Measurements from ENCODE around the gene SHISA6.
"Not testable (repeated sequence)": the region's sequence is repeated elsewhere in the genome, so short reads cannot be mapped to it uniquely, and the experiment has no call there.

Gene SHISA6

DNA sequence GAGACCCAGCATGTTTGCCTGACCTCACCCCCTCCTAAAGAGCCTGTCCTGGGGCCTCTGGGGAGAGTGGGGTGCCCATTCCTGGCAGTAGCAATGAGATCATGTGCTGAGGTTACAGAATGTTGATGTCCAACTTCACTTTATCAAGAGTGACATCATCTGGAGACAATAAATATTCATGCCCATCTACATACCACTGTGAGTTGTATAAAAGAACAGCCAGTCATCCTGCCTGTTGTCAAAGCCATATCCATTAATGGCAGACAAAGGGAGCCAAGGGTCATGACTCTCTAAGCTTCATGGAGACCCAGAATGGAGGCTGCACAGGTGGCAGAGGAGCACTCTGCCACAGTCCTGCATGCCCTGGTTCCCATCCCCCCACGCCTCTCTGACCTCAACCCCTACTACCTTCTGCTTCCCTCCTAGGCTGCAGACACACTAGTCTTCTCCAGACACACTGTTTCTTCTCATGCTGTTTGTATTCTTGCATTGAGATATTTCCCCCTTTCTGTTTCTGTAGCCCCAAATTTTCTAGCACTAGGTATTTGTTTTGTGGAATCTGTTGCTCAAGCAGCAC lies 27.1 kb downstream of the SHISA6 start:
- DNase-seq (ENCODE audit: low spot score), result no peak

DNA sequence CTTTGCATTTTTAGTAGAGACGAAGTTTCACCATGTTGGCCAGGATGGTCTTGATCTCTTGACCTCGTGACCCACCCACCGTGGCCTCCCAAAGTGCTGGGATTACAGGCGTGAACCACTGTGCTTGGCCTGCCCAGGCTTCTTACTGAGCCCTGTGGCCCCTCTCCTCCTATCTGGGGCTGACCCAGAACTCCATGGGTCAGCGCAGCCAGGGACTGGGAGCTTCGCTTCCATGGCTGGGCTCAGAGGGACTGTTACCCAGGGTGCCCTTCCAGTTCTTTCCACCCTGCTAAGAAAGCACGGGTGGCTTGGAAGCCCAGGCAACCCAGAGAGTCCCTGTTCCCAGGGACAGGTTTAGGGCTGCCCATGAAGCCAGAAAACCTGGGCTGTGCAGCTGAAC lies 28.2 kb downstream of the SHISA6 start:
- no peak for DNase-seq (ENCODE audit: low spot score)

DNA sequence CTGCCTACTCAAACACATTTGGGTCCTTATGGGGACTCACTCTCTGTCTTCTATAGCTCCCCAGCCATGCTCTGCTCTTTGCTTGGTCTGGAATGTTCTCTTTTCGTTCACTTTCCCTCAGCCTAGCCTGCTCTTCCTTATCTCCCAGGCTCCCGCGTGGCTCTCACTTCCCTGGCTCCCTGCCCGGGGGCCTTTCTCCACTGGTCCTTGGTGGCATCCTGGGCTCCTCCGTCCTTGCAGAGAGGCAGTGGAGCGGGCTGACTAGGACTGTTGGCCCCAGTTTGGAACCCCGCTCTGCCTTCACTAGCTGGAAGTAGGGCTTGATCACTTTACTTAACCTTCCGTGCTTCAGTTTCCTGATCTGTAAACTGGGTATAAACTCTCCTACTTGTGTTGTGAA lies 31.2 kb downstream of the SHISA6 start:
- DNase-seq (ENCODE audit: low spot score), result no peak

DNA sequence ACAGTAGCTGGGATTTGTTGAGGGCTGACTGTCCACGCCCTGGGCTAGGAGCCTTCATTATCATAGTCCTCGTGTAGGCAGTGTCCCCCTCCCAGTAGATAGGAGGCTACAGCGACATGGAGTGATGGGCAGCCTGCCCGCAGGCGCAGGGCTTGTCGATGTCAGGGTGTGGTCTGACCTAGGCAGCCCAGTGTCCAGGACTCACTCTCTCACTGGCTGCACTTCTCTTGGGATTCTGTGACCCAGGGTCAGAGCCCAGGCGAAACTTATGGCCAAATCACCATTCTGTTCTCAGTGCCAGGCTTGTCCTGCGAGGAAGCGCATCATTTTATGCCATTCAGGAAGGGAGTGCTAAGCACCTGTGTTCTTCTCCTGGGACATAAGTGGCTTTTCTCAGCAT lies 32.6 kb downstream of the SHISA6 start:
- no peak for DNase-seq (ENCODE audit: low spot score)

DNA sequence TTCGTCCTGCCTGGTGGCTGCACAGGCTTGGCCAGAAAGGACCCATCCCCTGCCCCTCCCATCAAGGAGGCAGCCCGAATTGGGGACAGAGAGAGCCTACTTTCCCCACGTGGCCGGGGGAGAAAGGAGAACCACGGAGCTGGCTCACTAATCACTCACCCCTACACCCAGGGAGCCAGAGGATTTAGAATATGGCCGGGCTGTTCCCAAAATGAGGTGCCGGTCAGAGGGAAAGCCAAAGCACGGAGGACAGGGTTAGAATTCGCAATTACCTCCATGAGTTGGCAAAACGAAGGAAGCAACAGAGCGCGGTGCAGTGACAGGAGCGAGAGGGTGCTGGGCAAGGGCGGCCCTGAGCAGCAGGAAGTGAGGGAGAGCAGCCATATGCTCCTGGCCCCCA lies 33.1 kb downstream of the SHISA6 start:
- no peak for DNase-seq (ENCODE audit: low spot score)

DNA sequence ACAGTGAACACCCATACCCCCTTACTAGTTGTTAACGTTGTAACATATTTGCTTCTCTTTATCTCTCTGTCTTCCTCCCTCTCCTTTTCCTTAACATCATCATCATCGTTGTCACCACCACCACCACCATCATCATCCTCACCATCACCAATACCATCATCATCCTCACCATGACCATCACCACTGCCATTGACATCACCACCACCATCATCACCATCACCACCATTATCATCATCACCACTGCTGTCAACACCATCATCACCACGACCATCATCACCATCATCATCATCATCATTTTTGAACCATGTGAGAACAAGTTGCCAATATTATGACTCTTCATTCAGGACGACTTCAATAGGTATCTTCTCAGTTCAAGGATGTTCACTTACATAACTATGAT lies 35.5 kb downstream of the SHISA6 start:
- DNase-seq (ENCODE audit: low spot score), result no peak

DNA sequence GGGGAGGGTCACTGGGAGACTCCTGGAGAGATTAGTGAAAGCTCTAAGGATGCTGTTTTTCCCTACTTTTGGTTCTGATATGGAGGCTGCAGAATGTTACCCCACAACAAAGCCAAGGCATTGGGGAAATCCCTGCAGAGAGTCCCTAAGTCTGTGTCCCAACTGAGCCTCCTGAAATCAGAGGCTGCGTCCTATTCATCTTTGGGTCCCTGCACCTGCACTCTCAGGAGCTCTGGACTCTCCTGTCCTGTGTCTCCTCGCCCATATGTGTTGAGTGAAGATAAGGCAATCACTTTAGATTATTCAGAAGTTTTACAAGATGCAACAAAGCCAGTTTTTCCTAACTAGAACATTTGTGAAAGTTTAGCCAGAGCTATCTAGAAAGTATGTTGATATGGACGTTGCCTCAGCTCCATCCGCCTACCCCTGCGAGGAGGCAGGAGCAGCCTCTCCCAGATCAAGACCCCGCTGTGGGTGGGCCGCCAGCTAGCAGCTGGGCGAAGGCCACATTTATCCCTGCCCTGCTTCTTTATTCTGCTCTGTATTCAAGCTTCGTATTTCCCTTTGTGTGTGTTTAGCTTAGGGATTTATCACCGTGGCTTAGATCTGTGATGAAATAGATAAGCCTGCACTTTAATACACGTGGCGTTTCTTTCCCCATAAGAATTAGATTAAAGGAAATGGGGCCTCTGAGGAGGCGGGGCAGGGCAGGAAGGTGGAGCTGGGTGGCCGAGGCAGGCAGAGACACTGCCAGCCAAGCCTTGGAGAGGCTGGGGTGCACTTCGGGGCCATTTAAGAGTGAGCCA lies 37.4 kb downstream of the SHISA6 start:
- DNase-seq (ENCODE audit: low spot score), result no peak

DNA sequence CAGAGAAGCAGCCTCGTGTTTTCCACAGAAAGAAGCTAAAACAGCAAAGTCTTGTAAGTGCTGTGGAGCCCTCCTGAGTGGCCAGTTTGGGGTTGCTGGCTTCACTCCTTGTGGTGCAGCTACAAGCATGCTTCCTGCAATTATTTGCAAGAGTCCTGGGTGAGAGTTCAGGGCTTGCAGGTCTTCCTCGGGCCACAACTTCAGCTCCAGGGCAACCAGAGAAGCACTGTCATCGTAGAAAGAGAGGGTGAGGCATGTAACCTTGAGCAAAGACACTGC lies 37.9 kb downstream of the SHISA6 start:
- DNase-seq (ENCODE audit: low spot score), result no peak

DNA sequence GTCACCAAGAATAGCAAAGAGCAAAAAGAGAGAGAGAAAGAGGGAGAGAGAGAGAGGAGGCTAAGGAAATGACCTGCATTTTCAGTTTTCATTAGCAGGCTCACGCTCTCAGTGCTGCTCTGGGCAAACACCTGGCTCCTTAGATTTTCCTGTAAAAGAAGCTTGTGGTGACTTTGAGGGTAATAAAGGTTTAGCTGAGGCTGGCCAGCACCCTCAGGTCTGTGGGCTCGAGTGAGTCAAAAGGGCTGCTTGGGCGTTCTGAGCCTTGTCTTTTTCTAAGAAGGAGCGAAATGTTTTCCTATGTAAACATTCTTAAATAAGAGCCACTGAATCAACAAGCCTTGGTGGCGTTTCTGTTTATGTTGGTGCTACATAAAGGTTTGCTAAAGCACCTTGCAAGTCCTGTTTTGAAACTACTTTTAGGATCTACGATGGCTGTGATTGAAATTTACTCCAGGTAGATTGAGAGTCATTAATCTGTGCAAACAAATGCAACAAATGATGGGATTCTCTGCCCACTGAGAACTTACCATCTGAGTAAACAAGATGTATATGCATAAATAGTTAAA lies 38.8 kb downstream of the SHISA6 start:
- no peak for DNase-seq (ENCODE audit: low spot score)

DNA sequence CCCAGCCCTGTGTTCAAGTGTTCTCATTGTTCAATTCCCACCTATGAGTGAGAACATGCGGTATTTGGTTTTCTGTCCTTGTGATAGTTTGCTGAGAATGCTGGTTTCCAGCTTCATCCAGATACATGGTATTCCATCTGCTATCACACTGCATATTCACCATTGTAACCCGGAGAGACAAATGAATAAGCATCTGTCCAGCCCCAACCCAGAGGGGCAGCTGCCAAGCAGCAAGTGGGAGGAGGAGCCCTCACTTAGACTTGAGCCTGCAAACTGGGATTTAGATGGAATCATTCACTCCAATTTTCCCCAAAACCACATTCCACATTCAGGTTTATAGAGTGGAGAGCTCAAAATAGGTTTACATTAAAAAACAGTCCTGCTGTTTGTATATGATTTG lies 41.6 kb downstream of the SHISA6 start:
- DNase-seq (ENCODE audit: low spot score), result no peak

DNA sequence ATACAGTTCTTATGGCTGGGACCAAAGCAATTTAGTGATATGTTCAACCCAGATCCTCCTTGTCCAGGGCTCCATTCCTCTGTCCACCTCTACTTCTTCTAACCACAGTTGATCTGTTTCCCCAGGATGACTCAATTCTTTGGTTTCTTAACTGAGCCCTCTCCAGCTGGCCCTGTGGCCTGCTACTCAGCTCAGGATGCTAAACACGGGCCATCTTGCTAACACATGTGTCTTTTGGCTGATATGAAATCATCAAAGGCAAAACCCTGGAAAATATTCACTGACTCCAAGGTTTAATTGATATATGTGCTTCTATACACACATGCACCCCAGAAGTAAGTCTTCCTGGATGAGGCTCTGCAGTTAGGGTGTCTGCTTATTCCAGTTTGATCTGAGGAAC lies 43.8 kb downstream of the SHISA6 start:
- no peak for DNase-seq (ENCODE audit: low spot score)

DNA sequence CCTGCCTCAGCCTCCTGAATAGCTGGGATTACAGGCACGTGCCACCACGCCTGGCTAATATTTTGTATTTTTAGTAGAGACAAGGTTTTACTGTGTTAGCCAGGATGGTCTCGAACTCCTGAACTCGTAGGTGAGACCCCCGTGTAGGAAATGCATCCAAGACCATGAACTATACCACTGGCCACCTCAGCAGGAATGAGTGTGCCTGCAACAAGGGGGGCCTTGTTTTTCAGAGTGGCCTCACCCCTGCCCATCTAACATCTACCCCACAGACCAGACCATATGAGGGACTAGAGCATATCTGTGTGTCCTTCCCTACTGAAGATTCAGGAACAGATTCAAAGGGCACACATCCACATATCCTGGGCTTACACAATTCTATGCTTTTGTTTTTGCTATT lies 44.9 kb downstream of the SHISA6 start:
- no peak for DNase-seq (ENCODE audit: low spot score)

DNA sequence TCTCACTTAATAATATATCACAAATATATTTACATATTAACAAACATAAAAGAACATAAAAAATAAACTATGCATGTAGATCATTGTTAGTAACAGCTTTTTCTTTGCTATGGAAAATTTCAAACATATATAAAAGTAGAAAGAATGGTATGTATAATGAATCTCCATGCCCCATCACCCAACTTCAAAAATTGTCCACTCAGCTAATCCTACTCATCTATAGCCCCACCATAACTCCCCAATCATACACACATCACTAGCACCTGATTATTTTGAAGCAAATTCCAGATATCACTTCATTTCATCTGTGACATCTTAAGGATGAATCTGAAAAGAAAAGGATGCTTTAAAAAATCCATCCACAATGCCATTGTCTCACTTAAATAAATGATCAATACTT lies 46.8 kb downstream of the SHISA6 start:
- DNase-seq (ENCODE audit: low spot score), result no peak

DNA sequence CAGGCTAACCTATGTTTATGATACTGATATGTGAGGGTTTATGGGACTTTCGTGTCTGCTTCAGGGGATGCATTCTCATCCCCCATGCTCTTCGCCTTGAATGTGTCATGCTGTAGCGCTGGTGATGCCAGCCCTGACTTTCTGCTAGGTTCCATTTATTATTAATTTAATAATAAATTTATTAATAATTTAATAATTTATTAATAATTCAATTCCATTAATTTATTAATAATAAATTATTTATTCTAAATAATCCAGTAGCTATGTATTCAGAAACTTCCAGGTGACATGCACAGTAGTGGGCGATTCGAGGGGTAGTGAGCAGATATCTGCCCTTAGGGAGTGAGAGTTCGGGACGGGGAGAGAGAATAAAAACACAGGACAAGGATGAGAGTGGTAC lies 49.8 kb downstream of the SHISA6 start:
- no peak for DNase-seq (ENCODE audit: low spot score)

DNA sequence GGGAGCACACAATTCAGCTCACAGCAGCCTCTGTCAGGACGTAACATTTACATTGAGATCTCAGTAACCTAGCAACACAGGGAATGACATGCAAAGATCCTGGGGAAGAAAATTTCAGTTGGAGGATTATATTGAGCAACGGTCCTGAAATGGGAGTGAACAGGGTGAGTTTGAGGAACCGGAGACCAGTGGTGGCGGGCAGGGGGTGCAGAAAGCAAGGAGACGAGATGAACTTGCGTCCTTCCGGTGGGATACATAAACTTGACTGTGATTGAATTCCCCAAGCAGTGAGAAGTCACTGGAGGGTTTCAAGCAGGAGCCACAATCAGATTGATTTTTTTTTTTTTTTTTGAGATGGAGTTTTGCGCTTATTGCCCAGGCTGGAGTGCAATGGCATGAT lies 51.5 kb downstream of the SHISA6 start:
- DNase-seq (ENCODE audit: low spot score), result no peak

DNA sequence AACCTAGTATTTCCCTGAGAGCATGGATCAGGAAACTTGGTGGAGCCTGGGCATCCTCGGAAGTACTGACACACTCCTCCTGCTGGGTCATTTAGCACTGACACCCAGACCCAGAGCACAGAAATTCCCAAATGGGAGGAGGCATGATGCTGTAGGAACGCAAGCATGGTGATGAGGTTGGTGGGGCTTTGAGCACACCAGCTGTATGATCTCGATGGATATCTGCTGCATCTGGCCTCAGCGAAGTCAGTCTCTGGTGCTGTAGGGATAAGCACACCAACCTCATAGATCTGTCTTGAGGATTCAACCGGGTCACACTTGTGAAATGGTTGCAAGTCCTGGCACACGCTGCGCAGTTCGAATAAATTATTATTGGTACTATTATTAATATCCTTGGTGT lies 52.5 kb downstream of the SHISA6 start:
- DNase-seq (ENCODE audit: low spot score), result no peak

DNA sequence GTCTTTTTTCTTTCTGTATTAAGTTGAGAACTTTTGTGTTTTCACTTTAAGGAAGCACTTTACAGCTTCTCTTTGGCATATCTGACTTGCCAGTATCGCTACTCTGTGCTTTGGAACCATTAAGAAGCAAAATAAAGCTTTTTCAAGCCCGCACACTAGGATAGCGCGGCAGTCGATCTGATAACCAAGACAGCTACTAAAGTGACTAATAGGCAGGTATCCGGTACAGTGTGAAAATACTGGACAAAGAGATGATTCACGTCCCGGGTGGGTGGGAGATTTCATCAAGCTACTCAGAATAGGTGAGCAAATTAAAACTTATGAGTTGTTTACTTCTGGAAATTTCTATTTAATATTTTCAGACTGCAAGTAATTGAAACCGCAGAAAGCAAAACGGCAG lies 53.8 kb downstream of the SHISA6 start:
- no peak for DNase-seq (ENCODE audit: low spot score)

DNA sequence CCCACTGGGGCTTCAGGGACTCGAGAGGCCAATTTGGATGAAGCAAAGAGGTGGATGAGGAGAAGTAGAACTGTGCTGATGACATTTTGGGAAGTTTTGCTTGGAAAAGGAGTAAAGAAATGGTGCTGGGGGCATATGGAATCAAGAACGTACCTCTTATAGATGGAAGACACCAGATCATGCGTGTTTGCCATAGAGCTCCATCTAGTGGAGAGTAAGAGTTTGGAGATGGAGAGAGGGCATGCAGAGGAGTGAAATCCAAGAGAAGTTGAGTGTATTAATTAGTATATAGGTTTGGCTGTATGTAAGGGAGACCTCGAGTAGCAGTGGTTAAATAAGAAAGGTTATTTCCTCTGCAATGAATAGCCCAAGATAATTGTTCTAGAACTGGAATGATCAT lies 56.0 kb downstream of the SHISA6 start:
- no peak for DNase-seq (ENCODE audit: low spot score)

DNA sequence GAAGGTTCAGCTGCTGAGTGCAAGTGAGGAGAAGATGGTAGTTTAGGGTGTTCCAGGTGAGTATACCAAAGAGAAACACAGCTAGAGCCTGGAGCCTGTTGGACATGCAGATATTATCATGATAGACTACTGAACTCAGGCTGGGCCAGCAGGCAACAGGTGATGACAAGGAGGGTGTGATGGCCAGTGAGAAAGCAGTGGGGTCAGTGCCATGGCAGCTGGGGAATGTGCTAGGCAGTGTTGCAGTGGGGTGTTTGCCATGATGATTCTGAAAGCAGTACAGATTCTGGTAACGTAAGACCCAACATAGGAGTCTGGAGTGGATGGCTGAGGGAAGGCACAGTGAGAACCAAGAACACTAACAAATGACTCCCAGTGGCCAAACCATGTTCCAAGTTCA lies 57.4 kb downstream of the SHISA6 start:
- DNase-seq (ENCODE audit: low spot score), result no peak

DNA sequence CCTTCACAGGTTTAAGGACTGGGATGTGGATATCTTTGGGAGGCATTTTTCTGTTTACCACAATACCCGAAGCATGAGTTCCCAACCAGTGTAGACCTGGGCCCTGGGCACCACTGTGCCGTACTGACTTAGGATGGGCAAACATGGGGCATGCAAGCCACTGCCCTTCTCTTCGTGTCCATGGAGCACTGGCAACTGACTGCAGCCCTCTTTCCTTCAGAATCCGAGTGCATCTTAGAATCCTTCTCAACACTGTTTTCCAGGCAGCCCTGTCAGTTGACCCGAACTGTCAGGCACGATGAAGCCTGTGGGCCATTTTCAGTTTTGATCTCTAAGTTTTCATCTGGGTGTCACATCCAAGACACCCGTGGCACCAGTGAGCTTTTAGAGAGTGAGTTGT lies 59.2 kb downstream of the SHISA6 start:
- DNase-seq (ENCODE audit: low spot score), result no peak

DNA sequence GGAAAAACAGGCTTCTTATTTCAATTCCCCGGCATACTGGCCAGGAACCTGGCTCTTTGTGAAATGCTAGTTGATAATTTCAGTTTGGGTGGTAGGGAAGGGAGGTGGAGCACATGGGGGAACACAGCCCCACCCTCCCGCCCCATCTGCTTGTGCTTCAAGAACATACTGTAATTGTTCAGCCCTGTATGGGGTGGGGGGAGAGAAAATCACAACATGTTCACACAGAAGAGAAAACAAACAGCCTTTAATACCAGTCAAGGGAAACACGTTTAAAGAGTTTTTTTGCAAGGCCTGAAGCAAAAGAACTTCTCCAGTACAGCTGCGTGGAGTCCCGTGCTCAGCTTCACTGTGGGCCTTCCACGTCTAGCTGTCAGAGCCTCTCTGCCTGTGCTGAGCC lies 59.7 kb downstream of the SHISA6 start:
- no peak for DNase-seq (ENCODE audit: low spot score)

DNA sequence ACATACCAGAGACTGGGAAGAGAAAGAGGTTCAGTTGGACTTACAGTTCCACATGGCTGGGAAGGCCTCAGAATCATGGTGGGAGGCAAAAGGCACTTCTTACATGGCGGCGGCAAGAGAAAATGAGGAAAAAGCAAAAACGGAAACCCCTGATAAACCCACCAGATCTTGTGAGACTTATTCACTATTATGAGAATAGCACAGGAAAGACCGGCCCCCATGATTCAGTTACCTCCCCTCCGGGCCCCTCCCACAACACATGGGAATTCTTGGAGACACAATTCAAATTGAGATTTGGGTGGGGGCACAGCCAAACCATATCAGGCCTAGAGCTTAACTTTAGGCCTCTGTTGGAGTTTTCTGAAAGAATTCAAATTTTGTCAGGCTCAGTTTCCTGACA lies 60.9 kb downstream of the SHISA6 start:
- DNase-seq (ENCODE audit: low spot score), result not testable (repeated sequence)

DNA sequence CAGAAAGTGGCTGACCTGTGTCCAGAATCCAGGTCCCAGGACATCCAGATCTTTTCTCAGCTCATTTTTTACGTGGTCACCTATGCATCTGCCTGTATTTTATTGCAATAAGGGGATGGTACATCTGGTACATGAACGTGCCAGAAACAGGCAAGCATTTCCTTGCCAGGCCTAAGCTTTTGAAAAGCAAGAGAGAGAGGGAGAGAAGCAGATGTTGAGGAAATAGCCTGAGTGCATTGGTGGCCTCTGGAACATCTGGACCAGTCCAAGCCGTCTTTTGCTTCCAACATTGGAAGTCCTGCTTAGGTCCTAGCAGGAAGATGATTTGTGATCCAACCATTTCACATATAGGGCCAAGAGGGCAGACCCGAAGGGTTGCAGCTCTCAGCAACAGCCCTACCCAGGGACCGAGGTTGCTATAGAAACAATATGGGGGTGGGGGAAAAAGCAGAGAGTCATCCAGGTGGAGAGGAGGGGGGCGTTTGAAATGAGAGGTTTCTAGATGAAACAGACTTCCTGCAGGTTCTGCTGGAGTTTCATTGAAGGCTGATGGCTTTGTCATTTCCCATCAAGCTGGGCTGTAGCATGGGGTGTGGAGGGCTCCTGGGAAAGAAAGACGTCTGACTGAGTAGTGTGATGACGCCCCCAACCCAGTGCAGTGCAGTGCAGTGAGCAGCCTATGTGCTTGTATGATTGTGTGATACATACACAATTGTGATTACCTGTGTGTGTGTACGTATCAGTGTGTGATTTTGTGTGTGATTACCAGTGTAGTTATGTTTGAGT lies 61.6 kb downstream of the SHISA6 start:
- no peak for DNase-seq (ENCODE audit: low spot score)

Data from CD4-positive, alpha-beta T cell treated with Interleukin-15 for 4 hours (primary cell).